IPS-18a (cell line): ENCODE data around the gene C11orf91.
A peak's percentile ranks its signal among the peaks of the same experiment; 100 is the strongest.

ENCODE experiments used
- H3K27ac ChIP-seq: one replicate; pipeline ENCODE4 v1.5.1; 2013; ENCODE audit warnings: low read length
- H3K27me3 ChIP-seq: one replicate; pipeline ENCODE4 v1.6.1; 2013; ENCODE audit warnings: mild to moderate bottlenecking, low read length; ENCODE audit not compliant: control insufficient read depth, insufficient read depth
- H3K36me3 ChIP-seq: one replicate; pipeline ENCODE4 v1.6.1; 2013; ENCODE audit warnings: low read depth, low read length; ENCODE audit not compliant: control insufficient read depth
- H3K4me1 ChIP-seq: one replicate; pipeline ENCODE4 v1.6.1; 2013; ENCODE audit warnings: low read depth, low read length; ENCODE audit not compliant: control insufficient read depth
- H3K4me3 ChIP-seq: one replicate; pipeline ENCODE4 v1.5.1; 2013; ENCODE audit warnings: low read length
- H3K9ac ChIP-seq: one replicate; pipeline ENCODE4 v1.6.1; 2013; ENCODE audit warnings: mild to moderate bottlenecking, low read length, moderate library complexity
- H3K9me3 ChIP-seq: one replicate; pipeline ENCODE4 v1.6.1; 2013; ENCODE audit warnings: low read depth, low read length; ENCODE audit not compliant: control insufficient read depth

The C11orf91 gene, protein sequence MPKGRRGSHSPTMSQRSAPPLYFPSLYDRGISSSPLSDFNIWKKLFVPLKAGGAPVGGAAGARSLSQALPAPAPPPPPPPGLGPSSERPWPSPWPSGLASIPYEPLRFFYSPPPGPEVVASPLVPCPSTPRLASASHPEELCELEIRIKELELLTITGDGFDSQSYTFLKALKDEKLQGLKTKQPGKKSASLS

DNA sequence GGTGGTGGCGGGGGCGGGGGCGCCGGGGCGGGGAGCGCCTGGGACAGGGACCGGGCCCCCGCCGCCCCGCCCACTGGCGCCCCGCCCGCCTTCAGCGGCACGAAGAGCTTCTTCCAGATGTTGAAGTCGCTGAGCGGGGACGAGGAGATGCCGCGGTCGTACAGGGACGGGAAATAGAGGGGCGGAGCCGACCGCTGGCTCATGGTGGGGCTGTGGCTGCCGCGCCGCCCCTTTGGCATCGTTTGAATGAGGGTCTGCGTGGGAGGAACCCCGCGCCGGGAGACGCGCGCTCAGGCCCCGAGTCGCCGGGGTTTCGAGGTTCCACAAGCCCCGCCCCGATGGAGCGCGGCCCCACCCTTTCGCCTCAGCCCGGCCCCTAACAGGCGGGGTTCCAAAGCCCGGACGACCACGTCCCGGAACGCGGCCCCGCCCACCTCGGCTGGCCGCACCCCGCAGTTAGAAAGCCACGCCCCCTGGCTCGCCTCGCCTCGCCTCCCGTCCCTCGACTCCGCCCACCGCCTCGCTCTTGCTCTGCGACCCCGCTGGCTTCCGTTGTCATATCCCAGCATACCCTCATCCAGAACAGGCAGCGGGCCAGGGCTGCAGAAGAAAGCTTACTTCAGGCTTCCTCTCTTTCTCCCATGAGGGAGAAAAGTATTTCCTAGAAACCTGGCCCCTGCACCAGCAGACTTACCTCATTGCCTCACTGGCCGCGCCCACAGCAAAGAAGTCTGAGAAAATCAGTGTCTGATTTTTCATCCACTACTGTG, at the start of gene C11orf91:
C11orf91 (minus strand) TSS at position 325 of the 770 bp plus-strand sequence; CDS start at position 239, 86 bp downstream.
- H3K27ac ChIP-seq, result no peak within 1 kb of the TSS
- H3K9ac ChIP-seq, result peak within 1 kb of the TSS; percentile 36
- no peaks in the 10 kb centered on the region for H3K9me3 ChIP-seq
- peak within 1 kb of the TSS; percentile 63 for H3K4me3 ChIP-seq
- H3K27me3 ChIP-seq, result peaks cover 11% of the 10 kb centered on the region
- H3K4me1 ChIP-seq, result peaks cover 11% of the 10 kb centered on the region
- no peaks in the 10 kb centered on the region for H3K36me3 ChIP-seq

DNA sequence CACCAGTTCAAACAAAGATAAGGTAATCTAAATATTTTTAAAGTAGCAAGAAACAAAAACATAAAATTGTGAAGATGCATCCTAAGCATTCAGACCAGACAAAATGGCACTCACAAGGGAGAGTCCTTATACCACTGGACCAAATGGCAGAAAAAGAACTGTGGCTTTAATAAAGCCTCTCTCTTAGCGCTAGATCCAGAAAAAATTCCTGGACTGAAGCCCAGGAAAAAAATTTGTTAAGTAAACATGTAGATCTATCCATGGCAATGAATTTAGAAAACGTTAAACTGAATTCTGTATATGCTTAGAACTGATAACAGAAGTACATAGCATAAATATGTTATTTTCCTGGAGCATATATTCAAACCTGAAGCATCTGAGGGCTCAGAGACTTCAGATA, 47.4 kb upstream of the C11orf91 start:
- H3K27me3 ChIP-seq, result no peaks in the 10 kb centered on the region

DNA sequence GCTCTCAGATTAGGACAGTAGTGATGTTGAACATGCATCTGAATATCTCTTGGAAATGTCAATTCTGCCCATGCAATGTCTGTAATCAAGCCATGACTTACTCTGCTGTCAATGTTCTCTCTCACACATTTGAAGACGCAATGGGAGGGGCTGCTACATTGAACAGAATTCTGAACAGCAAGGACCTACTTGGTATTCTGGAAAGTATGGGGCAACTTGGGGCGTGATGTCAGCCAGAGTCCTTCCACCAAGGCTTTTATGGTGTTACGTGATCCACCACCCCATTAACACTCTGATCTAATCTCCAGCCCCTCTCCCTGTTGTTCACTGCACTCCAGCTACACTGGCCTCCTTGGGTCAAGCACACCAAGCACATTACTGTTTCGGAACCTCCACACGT, 42.7 kb upstream of the C11orf91 start:
- H3K27me3 ChIP-seq, result no peaks in the 10 kb centered on the region
- no peak overlapping the region for H3K9ac ChIP-seq
- no peak overlapping the region for H3K27ac ChIP-seq
- peaks cover 6% of the 10 kb centered on the region for H3K36me3 ChIP-seq
- H3K4me1 ChIP-seq, result no peaks in the 10 kb centered on the region
- H3K9me3 ChIP-seq, result no peaks in the 10 kb centered on the region
- no peak overlapping the region for H3K4me3 ChIP-seq

More for the DNA sequence above, 47.4 kb upstream of the C11orf91 start:
- H3K27ac ChIP-seq, result no peak overlapping the region
- no peak overlapping the region for H3K4me3 ChIP-seq
- H3K36me3 ChIP-seq, result peaks cover 12% of the 10 kb centered on the region
- H3K9me3 ChIP-seq, result no peaks in the 10 kb centered on the region
- H3K4me1 ChIP-seq, result no peaks in the 10 kb centered on the region
- no peak overlapping the region for H3K9ac ChIP-seq

DNA sequence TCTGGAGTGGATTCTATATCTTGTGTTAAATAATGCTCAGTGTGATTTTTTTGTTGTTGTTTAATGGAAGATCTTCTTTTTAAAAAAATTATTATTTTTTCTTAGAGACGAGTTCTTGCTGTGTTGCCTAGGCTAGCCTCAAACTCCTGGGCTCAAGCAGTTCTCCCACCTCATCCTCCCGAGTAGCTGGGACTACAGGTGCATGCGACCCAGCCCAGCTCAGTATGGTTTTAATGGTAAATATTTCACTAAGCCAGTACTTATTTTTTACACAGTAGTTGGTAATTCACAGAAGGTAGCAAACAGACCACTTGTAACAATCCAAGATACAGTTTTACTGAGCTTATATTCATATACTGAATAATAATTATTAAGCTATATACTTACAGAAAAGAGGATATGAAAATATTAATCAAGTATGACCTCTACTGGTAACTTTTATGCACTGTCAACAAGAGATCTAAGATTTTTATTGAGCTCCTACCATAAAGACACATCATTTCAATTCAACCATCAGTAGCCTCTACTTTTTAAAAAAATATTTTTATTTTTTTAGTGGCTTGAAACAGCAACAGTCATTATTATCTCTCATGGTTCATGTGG, 41.7 kb upstream of the C11orf91 start:
- no peak overlapping the region for H3K4me3 ChIP-seq
- no peaks in the 10 kb centered on the region for H3K9me3 ChIP-seq
- H3K4me1 ChIP-seq, result no peaks in the 10 kb centered on the region
- no peak overlapping the region for H3K9ac ChIP-seq
- no peak overlapping the region for H3K27ac ChIP-seq
- H3K36me3 ChIP-seq, result peaks cover 6% of the 10 kb centered on the region
- no peaks in the 10 kb centered on the region for H3K27me3 ChIP-seq

DNA sequence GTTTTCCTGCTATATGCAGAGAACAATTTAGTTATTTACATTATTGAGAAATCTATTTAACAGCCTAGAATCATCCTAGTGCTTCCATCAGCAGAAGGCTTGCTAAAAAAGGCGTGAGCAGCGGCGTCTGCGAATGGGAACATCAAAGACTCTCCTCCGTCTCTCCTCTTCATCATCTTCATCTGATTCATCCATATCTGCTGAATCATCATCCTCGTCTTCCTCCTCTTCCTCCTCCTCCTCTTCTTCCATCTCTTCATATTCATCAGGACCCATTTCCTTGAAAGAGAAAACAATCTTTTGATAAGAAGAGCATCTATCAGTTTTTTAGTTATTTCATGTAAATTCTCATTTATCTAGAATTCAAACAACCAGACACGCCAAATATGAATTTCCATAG, 41.2 kb upstream of the C11orf91 start:
- H3K9ac ChIP-seq, result no peak overlapping the region
- H3K4me1 ChIP-seq, result peaks cover 3% of the 10 kb centered on the region
- no peaks in the 10 kb centered on the region for H3K9me3 ChIP-seq
- no peak overlapping the region for H3K4me3 ChIP-seq
- peaks cover 4% of the 10 kb centered on the region for H3K36me3 ChIP-seq
- H3K27ac ChIP-seq, result no peak overlapping the region
- no peaks in the 10 kb centered on the region for H3K27me3 ChIP-seq

DNA sequence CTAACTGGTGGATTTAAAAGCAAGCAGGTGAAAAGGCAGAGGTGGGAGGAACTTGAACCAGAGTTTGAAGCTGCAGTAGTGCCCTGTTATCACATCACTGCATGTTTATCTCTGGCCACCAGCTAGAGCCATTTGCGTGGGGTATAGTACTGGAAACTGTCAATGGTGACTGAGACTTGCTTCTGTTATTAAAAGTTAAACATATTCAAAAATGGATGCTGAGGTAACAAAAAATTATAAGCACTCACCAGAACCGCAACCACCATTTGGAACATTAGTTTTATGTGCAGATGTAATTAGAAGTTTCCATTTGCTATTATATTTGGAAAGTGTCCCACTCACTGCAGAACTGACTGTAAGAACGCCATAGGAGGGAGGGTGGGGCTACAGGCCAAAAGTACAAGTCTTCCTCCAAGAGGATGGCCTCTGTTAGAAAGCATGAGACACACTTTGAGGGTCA, 36.8 kb upstream of the C11orf91 start:
- Histone ChIP-seq H3K27ac (no peak overlapping the region), H3K4me3 (no peak overlapping the region), H3K9ac (no peak overlapping the region), H3K36me3 (no peaks in the 10 kb centered on the region), H3K27me3 (peaks cover 14% of the 10 kb centered on the region), H3K9me3 (no peaks in the 10 kb centered on the region), H3K4me1 (peaks cover 9% of the 10 kb centered on the region)

DNA sequence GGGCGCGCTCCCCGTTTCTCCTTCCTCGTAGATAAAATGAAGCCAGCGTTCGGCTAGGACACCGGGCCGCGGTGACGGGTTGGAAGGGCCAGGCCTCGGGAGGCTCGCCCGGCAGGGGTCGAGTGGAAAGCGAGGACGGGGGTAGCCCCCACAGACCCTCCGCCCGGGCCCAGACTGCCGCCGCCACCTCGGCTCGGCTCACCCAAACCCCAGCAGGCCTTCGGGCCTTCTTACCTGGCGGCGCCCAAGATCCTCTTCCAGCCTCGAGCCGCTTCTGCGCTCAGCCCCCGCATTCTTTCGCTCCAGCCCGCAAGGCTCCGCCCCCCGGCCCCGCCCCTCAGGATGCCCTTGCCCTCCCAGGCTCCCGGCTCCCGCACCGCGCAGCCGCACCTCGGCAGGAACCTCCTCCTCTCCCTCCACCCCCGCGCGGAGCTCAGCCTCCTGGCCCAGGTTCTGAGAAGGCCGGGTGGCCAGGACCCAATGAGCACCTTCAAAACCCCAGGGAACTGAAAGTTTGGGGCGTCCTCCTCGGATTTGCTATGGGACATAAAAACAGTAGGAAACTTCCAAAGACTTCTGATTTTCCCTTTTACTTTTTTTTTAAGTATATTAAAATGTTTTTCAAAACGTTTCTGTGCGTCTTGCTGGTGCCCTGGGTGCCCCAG, 35.7 kb upstream of the C11orf91 start, which contains the start of gene CD59:
CD59 (minus strand) TSS at position 276 of the 665 bp plus-strand sequence. CDS start 13,978 bp downstream, outside the sequence.
- Histone ChIP-seq H3K9ac (peak within 1 kb of the TSS; percentile 76), H3K27ac (no peak within 1 kb of the TSS), H3K36me3 (no peaks in the 10 kb centered on the region), H3K4me3 (peak within 1 kb of the TSS; percentile 80), H3K27me3 (peaks cover 14% of the 10 kb centered on the region), H3K9me3 (no peaks in the 10 kb centered on the region), H3K4me1 (peaks cover 9% of the 10 kb centered on the region)

DNA sequence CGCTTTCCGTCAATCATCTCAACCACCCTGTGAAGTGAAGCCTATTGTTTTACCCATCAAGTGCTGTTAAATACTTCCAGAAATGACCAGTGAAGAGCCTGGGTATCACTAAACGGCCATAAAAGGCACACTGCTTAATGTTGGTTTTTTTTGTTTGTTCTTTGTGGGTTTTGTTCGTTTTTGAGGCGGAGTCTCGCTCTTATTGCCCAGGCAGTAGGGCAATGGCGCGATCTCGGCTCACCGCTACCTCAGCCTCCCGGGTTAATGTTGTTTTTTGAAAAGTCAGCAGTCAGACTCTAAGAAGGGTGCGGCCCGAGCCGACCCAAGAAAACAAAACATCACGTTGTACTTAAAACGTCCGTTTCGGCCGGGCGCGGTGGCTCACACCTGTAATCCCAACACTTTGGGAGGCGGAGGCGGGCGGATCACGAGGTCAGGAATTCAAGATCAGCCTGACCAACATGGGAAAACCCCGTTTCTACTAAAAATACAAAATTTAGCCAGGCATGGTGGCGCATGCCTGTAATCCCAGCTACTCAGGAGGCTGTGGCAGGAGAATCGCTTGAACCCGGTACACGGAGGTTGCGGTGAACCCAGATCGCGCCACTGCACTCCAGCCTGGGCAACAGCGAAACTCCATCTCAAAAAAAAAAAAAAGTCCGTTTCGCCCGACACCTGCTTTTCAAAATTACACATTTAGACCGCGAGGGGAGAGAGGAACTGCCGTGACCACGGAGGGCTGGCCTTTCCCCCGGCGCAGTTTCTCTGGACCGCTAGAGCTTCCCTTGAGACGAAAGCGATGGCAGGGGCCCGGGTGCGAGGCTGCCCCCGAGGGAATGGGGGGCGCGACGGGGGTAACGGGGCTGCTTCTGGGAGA, 34.9 kb upstream of the C11orf91 start:
- Histone ChIP-seq H3K36me3 (no peaks in the 10 kb centered on the region), H3K9me3 (no peaks in the 10 kb centered on the region), H3K4me1 (peaks cover 9% of the 10 kb centered on the region), H3K27me3 (peaks cover 14% of the 10 kb centered on the region), H3K4me3 (peak overlapping the region; percentile 80), H3K9ac (peak overlapping the region; percentile 76), H3K27ac (no peak overlapping the region)

DNA sequence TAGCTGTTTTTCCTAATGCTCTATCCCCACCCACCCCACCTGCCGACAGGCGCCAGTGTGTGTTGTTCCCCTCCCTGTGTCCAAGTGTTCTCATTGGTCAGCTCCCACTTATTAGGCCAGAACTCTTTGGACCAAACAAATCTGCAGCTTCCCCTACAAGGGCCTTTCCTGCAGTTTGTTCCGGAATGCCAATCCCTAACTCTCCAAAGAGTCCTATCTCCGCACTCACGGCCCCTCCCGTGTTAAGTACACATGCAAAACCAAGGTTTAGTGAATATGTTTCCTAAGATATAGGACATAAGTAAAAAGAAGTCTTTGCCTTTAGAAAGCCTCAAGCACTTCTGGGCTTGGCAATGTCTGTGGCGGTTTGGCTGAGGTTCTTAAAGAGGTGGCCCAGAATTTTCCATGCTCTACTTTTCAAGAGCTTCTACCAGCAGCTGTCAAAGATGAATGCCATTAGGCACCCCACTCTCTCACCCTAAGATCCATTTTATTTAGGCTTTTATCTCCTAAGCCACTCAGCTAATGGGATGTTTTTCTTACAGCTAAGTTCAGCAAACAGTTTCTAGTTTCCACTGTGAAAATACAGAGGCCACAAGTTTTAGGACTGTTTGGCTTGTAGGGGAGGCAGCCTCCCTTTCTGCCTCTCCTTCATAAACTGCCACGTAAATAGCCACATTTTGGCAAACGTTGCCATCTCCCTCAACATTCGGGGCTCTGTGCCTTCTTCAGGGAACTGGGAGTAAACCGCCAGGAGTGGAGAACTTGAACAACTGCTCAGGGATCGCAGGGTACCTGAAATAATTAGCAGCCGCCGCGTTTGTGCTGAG, 34.0 kb upstream of the C11orf91 start:
- Histone ChIP-seq H3K9me3 (no peaks in the 10 kb centered on the region), H3K36me3 (no peaks in the 10 kb centered on the region), H3K27ac (no peak overlapping the region), H3K4me3 (peak overlapping the region; percentile 80), H3K4me1 (peaks cover 9% of the 10 kb centered on the region), H3K27me3 (peaks cover 14% of the 10 kb centered on the region), H3K9ac (no peak overlapping the region)

DNA sequence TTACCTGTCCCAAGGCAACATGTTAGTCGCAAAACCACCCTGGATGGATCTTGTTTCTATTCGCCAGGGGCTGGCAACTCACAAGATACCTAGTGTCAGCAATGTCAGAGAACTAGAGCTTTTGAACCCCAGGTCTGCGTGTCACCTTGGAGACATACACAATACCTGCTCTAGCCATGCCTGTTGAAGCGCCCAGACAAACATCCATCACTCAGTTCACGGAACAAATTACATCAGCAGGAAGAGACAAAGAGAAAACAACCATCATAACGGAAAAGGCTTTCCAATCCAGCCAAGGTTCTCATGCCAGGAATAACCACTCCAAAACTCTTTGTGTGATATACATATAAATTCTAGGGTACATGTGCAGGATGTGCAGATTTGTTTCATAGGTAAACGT, 33.4 kb upstream of the C11orf91 start:
- Histone ChIP-seq H3K9ac (no peak overlapping the region), H3K4me3 (no peak overlapping the region), H3K4me1 (peaks cover 9% of the 10 kb centered on the region), H3K27ac (no peak overlapping the region), H3K36me3 (no peaks in the 10 kb centered on the region), H3K27me3 (peaks cover 14% of the 10 kb centered on the region), H3K9me3 (no peaks in the 10 kb centered on the region)
